HG02642 (cell line): ENCODE data around the gene BEST2.
A peak's percentile ranks its signal among the peaks of the same experiment; 100 is the strongest.
"Not testable (repeated sequence)": the region's sequence is repeated elsewhere in the genome, so short reads cannot be mapped to it uniquely, and the experiment has no call there.

Source experiments
- ATAC-seq: cut with Tn5 transposase; IDR thresholded peaks from one replicate; pipeline ENCODE4 v1.9.1; 2021; ENCODE audit warnings: mild to moderate bottlenecking; ENCODE audit not compliant: unreplicated experiment, poor library complexity

Gene BEST2

GRCh38 chr19:12751635-12752034, at the start of gene BEST2:
Gene BEST2, plus strand, starts transcription at chr19:12751791. Its CDS starts 802 bp downstream, at chr19:12752593.
- no peak for ATAC-seq

GRCh38 chr19:12703046-12703445, 48.5 kb upstream of the BEST2 start:
- no peak for ATAC-seq

GRCh38 chr19:12705169-12705568, 46.4 kb upstream of the BEST2 start:
- ATAC-seq = no peak

- ATAC-seq = no peak
Measured at GRCh38 chr19:12705654-12706331, 45.8 kb upstream of the BEST2 start.

- no peak for ATAC-seq
Measured at GRCh38 chr19:12706332-12706718, 45.3 kb upstream of the BEST2 start.

- no peak for ATAC-seq
Measured at GRCh38 chr19:12708641-12709040, 43.0 kb upstream of the BEST2 start.

- ATAC-seq = no peak
Measured at GRCh38 chr19:12711187-12711586, 40.4 kb upstream of the BEST2 start.

- not testable (repeated sequence) for ATAC-seq
Measured at GRCh38 chr19:12712077-12712476, 39.5 kb upstream of the BEST2 start.

- ATAC-seq = not testable (repeated sequence)
Measured at GRCh38 chr19:12713304-12713703, 38.3 kb upstream of the BEST2 start.

GRCh38 chr19:12715102-12715501, 36.5 kb upstream of the BEST2 start:
- ATAC-seq = no peak

GRCh38 chr19:12715929-12716328, 35.7 kb upstream of the BEST2 start:
- no peak for ATAC-seq

- no peak for ATAC-seq
Measured at GRCh38 chr19:12720296-12720695, 31.3 kb upstream of the BEST2 start.

GRCh38 chr19:12720851-12721655, 30.5 kb upstream of the BEST2 start:
- no peak for ATAC-seq

GRCh38 chr19:12721656-12722565, 29.7 kb upstream of the BEST2 start:
- ATAC-seq = peak; percentile 20

- ATAC-seq = peak; percentile 83
Measured at GRCh38 chr19:12722566-12723380, 28.8 kb upstream of the BEST2 start.

- ATAC-seq = no peak
Measured at GRCh38 chr19:12723381-12723640, 28.3 kb upstream of the BEST2 start.

- ATAC-seq = peak; percentile 28
Measured at GRCh38 chr19:12723641-12724426, 27.8 kb upstream of the BEST2 start, which contains the start of gene TNPO2. Gene TNPO2, minus strand, starts transcription at chr19:12723932. Its CDS starts 2,955 bp downstream, at chr19:12720977.

- not testable (repeated sequence) for ATAC-seq
Measured at GRCh38 chr19:12725612-12726011, 26.0 kb upstream of the BEST2 start.

GRCh38 chr19:12726988-12727316, 24.6 kb upstream of the BEST2 start:
- ATAC-seq = no peak
